ENCODE results near the gene MKS1.
A peak's percentile ranks its signal among the peaks of the same experiment; 100 is the strongest.

Gene MKS1

GRCh38 chr17:58242171-58242784, 23.2 kb upstream of the MKS1 start:
- no peak for DNase-seq

GRCh38 chr17:58239987-58240386, 20.9 kb upstream of the MKS1 start:
- no peak for DNase-seq

- peak; percentile 54 for DNase-seq
Observed at GRCh38 chr17:58238147-58238634, 19.1 kb upstream of the MKS1 start, which contains the start of gene LPO. Gene LPO, plus strand, starts transcription at chr17:58238584. Its CDS starts 4,396 bp downstream, at chr17:58242980.

GRCh38 chr17:58236394-58236793, 17.3 kb upstream of the MKS1 start:
- no peak for DNase-seq

GRCh38 chr17:58235821-58236220, 16.8 kb upstream of the MKS1 start:
- no peak for DNase-seq

DNA sequence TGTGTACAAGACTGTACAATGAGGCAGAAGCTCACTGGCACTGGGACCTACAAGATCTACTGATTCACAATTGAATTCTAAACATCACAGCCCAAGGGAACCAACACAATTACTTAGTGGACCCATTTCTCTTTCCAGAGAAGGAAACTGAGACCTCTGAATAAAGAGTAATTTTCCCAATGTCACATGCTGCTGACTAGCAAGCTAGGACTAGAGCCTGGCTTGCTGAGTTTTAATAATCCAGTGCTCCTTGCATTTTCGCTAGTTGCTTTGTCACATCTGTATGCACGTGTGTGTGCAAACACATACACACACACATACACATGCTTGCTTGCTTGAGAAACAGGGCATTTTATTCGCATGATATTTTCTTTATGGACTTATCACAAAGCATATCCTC, 15.5 kb upstream of the MKS1 start:
- no peak for DNase-seq

GRCh38 chr17:58233543-58233942, 14.5 kb upstream of the MKS1 start:
- peak; percentile 86 for DNase-seq

GRCh38 chr17:58232707-58233156, 13.7 kb upstream of the MKS1 start:
- DNase-seq, result peak; percentile 99

GRCh38 chr17:58231641-58232040, 12.6 kb upstream of the MKS1 start:
- DNase-seq, result peak; percentile 46

DNA sequence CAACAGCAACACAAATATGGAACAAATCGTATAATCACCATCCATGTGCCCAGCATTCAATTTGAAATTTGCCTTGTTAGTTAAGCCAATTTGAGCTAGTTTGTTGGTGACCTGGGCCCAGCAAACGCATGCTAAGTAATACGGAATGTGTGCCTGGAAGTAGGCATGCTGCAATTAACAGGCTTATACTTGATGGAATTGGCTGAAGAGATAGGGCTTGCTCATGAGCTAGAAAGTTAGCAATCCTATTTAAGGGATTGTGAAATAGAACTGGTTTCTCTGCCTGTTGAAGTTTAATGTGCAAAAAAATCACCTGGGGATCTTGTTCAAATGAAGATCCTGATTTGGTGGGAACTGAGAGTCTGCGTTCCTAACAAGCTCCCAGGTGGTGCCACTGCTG, 10.8 kb upstream of the MKS1 start:
- no peak for DNase-seq

DNA sequence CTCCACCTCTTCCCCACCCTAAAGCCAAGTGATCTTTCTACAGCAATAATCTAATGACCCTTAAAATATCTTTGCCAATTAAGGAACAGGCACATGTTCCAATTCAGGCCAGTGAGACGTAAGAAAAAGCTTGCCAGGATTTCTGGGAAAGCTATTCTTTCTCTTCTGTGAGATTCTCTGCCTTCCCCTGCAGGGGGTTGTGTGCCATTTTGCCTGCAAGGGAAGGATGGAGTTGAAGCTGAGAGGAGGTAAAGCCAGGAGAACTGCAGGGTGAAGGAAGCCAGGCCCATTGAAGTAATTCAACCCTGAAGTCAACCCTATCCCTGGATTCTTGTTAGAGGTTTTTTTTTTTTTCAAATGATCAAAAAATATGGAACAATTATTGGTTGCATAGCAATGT, 10.3 kb upstream of the MKS1 start:
- no peak for DNase-seq

DNA sequence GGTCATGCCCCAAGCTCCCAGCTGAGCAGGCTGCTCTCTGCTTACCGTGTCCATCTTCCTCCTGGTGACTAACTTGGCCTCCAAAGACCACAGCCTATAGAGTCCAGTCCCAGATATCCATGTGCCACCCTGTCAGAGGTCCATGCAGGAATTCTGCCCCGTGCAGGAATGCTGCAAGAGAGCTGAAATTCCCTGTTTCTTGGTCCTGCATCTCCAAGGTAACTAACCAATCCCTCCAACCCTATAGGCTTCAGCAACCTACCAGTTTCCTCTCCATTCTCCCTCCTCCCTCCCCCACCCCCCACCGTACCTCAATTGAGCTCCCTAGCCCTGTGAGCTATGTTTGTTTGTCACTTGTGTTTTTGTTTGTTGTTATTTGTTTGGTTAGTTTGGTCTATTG, 9.6 kb upstream of the MKS1 start:
- DNase-seq, result no peak

DNA sequence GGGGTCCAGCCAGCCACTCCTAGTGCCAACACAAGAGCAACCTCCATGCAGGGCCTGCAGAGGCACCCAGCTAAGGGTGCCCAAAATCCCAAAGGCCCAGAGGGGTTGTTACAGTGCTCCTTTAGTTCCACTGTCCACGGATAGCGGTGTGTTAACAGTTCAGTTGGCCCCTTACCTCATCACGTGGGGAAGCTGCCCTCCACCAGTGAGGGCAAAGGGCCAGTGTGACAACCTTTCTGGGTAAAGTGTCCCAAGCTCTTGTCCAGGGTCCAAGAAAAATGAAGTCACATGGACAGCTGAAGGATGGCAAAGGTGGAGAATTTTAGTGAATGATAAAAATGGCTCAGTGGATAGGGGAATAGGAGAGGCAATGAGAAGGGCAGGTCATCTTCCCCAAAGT, 8.7 kb upstream of the MKS1 start:
- no peak for DNase-seq

GRCh38 chr17:58224315-58224714, 5.3 kb upstream of the MKS1 start:
- peak; percentile 58 for DNase-seq

- peak; percentile 36 for DNase-seq
Observed at GRCh38 chr17:58219789-58220183, 731 bp upstream of the MKS1 start.

DNA sequence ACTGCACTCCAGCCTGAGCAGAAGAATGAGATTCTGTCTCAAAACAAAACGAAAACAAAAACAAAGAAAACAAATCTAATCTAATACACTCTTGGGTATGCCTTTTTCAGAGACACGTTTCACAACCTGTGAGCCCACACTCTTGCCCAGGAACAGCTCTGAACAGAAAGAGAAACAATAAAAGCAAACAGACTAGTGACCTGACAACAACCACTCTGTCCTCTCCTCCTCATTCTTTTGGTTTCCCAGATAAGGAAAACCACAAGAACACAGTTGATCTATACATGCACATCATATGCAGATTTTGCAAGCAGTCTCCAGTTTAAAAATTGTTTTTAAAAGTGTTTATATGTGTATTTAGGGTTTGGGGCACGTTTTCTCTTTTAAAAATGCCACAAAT, 1.3 kb downstream of the MKS1 start:
- DNase-seq, result peak; percentile 20

DNA sequence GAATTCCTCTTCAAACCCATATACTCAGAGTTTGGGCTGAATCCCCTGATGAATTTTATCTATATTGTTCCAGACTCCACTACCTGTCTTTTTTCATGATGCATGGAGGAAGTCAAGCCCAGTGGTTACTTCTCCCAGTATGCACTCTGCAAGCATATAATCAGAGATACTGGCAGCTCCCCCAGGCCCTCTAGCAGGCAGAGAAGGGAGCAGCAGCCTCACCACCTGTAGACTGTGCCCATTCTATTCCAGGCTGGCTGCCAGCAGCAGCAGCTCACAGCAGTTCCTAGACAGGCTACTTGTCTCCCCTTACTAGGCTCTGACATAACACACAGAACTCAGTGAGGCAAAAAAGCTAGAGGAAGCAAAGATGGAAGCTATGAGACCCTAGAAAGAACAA, 3.4 kb downstream of the MKS1 start:
- DNase-seq, result no peak

- DNase-seq, result no peak
Observed at GRCh38 chr17:58210922-58211321, 8.1 kb downstream of the MKS1 start.

DNA sequence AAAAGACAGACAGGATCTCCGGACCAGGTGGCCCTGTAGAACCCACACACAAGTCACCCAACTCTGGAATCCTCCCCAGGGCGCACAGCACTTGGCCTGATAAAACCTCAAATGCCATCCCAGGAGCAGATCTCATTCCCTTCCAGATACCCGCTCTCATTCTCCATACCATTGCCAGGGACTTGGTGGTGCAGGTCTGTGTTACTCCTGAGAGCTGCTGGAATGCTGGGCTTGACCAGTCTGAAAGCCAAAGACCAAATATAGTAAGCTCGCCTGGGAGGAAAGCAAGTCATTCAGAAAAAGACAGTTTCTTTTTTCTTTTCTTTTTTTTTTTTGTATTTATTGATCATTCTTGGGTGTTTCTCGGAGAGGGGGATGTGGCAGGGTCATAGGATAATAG, 10.7 kb downstream of the MKS1 start:
- no peak for DNase-seq

GRCh38 chr17:58207451-58207850, 11.6 kb downstream of the MKS1 start:
- no peak for DNase-seq

GRCh38 chr17:58205936-58206335, 13.1 kb downstream of the MKS1 start:
- DNase-seq, result no peak

- no peak for DNase-seq
Observed at GRCh38 chr17:58204796-58205195, 14.3 kb downstream of the MKS1 start.

DNA sequence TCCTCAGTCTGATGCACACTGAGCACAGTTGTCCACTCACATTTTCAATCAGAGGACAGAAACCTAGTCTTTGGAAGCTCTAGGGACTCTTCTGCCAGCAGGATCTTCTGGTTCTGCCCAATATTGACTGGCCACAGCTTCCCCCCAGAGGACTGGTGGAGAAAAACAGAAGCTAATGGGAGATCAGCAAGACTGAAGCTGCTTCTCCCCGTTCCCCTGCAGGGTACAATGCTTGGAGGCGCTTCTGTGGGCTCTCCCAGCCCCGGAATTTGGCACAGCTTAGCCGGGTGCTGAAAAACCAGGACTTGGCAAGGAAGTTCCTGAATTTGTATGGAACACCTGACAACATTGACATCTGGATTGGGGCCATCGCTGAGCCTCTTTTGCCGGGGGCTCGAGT, 16.2 kb downstream of the MKS1 start:
- no peak for DNase-seq

GRCh38 chr17:58200024-58200633, 18.9 kb downstream of the MKS1 start:
- peak; percentile 46 for DNase-seq

- no peak for DNase-seq
Observed at GRCh38 chr17:58196610-58197009, 22.4 kb downstream of the MKS1 start.

Data from MV-4-11 (cell line).